Mucosa of rectum (tissue), 2 donors: ENCODE results near the gene ZBTB49.
"Not testable (repeated sequence)": the region's sequence is repeated elsewhere in the genome, so short reads cannot be mapped to it uniquely, and the experiment has no call there.

Experiments
- H3K27ac ChIP-seq, 2 donors: one replicate each; pipeline ENCODE4 v1.7.0; 2013; ENCODE audit warnings: inconsistent platforms in 2 of 2, low read depth in 2 of 2, low read length in 2 of 2
- H3K27me3 ChIP-seq, 2 donors: one replicate each; pipeline ENCODE4 v1.7.0; 2013; ENCODE audit warnings: low read length in 2 of 2; ENCODE audit not compliant: control insufficient read depth in 2 of 2, insufficient read depth in 2 of 2
- H3K36me3 ChIP-seq, 2 donors: one replicate each; pipeline ENCODE4 v1.7.0; 2013; ENCODE audit warnings: low read length in 2 of 2; ENCODE audit not compliant: control insufficient read depth in 2 of 2, insufficient read depth in 2 of 2
- H3K4me1 ChIP-seq, 2 donors: one replicate each; pipeline ENCODE4 v1.7.0; 2013; ENCODE audit warnings: low read length in 2 of 2, mild to moderate bottlenecking in 1 of 2; ENCODE audit not compliant: control insufficient read depth in 2 of 2, insufficient read depth in 2 of 2
- H3K4me3 ChIP-seq, 2 donors: one replicate each; pipeline ENCODE4 v1.7.0; 2013; ENCODE audit warnings: low read length in 2 of 2
- H3K9ac ChIP-seq, 2 donors: one replicate each; pipeline ENCODE4 v1.7.0; 2013; ENCODE audit warnings: low read length in 2 of 2, low read depth in 1 of 2, mild to moderate bottlenecking in 1 of 2
- H3K9me3 ChIP-seq, 2 donors: one replicate each; pipeline ENCODE4 v1.7.0; 2013; ENCODE audit warnings: low read length in 2 of 2; ENCODE audit not compliant: control insufficient read depth in 2 of 2
- donor health status: healthy.
- donor health status: Normal muscosa, but diverticular disease.

ZBTB49 gene

GRCh38 chr4:4333265-4333706 is 43.2 kb downstream of the ZBTB49 start:
- H3K27me3 ChIP-seq, result no peaks in the 10 kb centered on the region
- H3K9ac ChIP-seq, result no peak overlapping the region
- H3K36me3 ChIP-seq, result no peaks in the 10 kb centered on the region
- H3K4me1 ChIP-seq, result no peaks in the 10 kb centered on the region
- no peak overlapping the region for H3K4me3 ChIP-seq
- H3K9me3 ChIP-seq, result no peaks in the 10 kb centered on the region
- H3K27ac ChIP-seq, result no peak overlapping the region

- H3K4me1 ChIP-seq, result no peaks in the 10 kb centered on the region
- H3K36me3 ChIP-seq, result no peaks in the 10 kb centered on the region
- H3K9me3 ChIP-seq, result no peaks in the 10 kb centered on the region
- no peaks in the 10 kb centered on the region for H3K27me3 ChIP-seq
- H3K4me3 ChIP-seq, result no peak overlapping the region
- no peak overlapping the region for H3K27ac ChIP-seq
- H3K9ac ChIP-seq, result no peak overlapping the region
Observed at GRCh38 chr4:4334798-4335520, 44.9 kb downstream of the ZBTB49 start.

GRCh38 chr4:4338210-4339001 is 48.4 kb downstream of the ZBTB49 start:
- H3K27ac ChIP-seq, result no peak overlapping the region
- H3K4me3 ChIP-seq, result no peak overlapping the region
- no peaks in the 10 kb centered on the region for H3K9me3 ChIP-seq
- H3K4me1 ChIP-seq, result no peaks in the 10 kb centered on the region
- H3K36me3 ChIP-seq, result no peaks in the 10 kb centered on the region
- H3K9ac ChIP-seq, result no peak overlapping the region
- peaks cover 0 to 2% of the 10 kb centered on the region in 2 donors for H3K27me3 ChIP-seq

- no peak overlapping the region for H3K9ac ChIP-seq
- peaks cover 0 to 2% of the 10 kb centered on the region in 2 donors for H3K27me3 ChIP-seq
- H3K4me1 ChIP-seq, result no peaks in the 10 kb centered on the region
- no peak overlapping the region for H3K27ac ChIP-seq
- no peaks in the 10 kb centered on the region for H3K9me3 ChIP-seq
- no peak overlapping the region for H3K4me3 ChIP-seq
- no peaks in the 10 kb centered on the region for H3K36me3 ChIP-seq
Observed at GRCh38 chr4:4339504-4340085, 49.5 kb downstream of the ZBTB49 start.

GRCh38 chr4:4341861-4342650 is 52.0 kb downstream of the ZBTB49 start:
- no peak overlapping the region for H3K4me3 ChIP-seq
- no peak overlapping the region for H3K9ac ChIP-seq
- H3K9me3 ChIP-seq, result no peaks in the 10 kb centered on the region
- no peaks in the 10 kb centered on the region for H3K4me1 ChIP-seq
- H3K27ac ChIP-seq, result no peak overlapping the region
- peaks cover 0 to 2% of the 10 kb centered on the region in 2 donors for H3K27me3 ChIP-seq
- H3K36me3 ChIP-seq, result no peaks in the 10 kb centered on the region

GRCh38 chr4:4343038-4343437 is 53.0 kb downstream of the ZBTB49 start:
- no peaks in the 10 kb centered on the region for H3K4me1 ChIP-seq
- no peak overlapping the region for H3K27ac ChIP-seq
- no peaks in the 10 kb centered on the region for H3K9me3 ChIP-seq
- peaks cover 2 to 4% of the 10 kb centered on the region in 2 donors for H3K27me3 ChIP-seq
- H3K36me3 ChIP-seq, result no peaks in the 10 kb centered on the region
- no peak overlapping the region for H3K9ac ChIP-seq
- no peak overlapping the region for H3K4me3 ChIP-seq

GRCh38 chr4:4344915-4345527 is 55.0 kb downstream of the ZBTB49 start:
- Histone ChIP-seq H3K9ac (no peak overlapping the region), H3K4me1 (no peaks in the 10 kb centered on the region)

GRCh38 chr4:4347585-4347984 is 57.5 kb downstream of the ZBTB49 start:
- no peak overlapping the region for H3K9ac ChIP-seq
- H3K27ac ChIP-seq, result no peak overlapping the region
- H3K4me1 ChIP-seq, result no peaks in the 10 kb centered on the region
- peaks cover 0 to 4% of the 10 kb centered on the region in 2 donors for H3K27me3 ChIP-seq
- H3K36me3 ChIP-seq, result no peaks in the 10 kb centered on the region
- H3K4me3 ChIP-seq, result no peak overlapping the region
- H3K9me3 ChIP-seq, result no peaks in the 10 kb centered on the region

More at GRCh38 chr4:4344915-4345527, 55.0 kb downstream of the ZBTB49 start:
- Histone ChIP-seq H3K27ac (no peak overlapping the region), H3K9me3 (no peaks in the 10 kb centered on the region), H3K4me3 (no peak overlapping the region), H3K27me3 (peaks cover 2 to 4% of the 10 kb centered on the region in 2 donors), H3K36me3 (no peaks in the 10 kb centered on the region)

GRCh38 chr4:4348585-4348984 is 58.5 kb downstream of the ZBTB49 start:
- not testable (repeated sequence) for H3K4me1 ChIP-seq, H3K27ac ChIP-seq, H3K27me3 ChIP-seq, H3K9me3 ChIP-seq, H3K9ac ChIP-seq, H3K36me3 ChIP-seq, H3K4me3 ChIP-seq
